ENCODE measurements around the gene FAM81B. TPM values are rescaled to one million over a fixed set of nuclear protein-coding genes. Genes with fewer than 3 reads are reported as not detected.

The FAM81B gene
- polyA plus RNA-seq, 1 donor = 0.39 TPM

- Histone ChIP-seq H3K9me3 (ENCODE audit: control insufficient read depth, low read depth, low read length) (no peaks in the 10 kb centered on the region), H3K4me1 (ENCODE audit: control insufficient read depth, insufficient read depth, low read length) (no peaks in the 10 kb centered on the region), H3K27me3 (ENCODE audit: control insufficient read depth, insufficient read depth, low read length) (no peaks in the 10 kb centered on the region), H3K36me3 (ENCODE audit: control insufficient read depth, insufficient read depth, low read length) (no peaks in the 10 kb centered on the region), H3K27ac (ENCODE audit: low read length) (no peak overlapping the region), H3K4me3 (ENCODE audit: low read length) (no peak overlapping the region)
- no CpG with 5 or more reads among the region's 1 CpG for WGBS (ENCODE audit: insufficient coverage, low lambda C conversion rate)
- DNase-seq = no peak
Measured at GRCh38 chr5:95393279-95393678, 2.1 kb downstream of the FAM81B start.

- Histone ChIP-seq H3K27ac (ENCODE audit: low read length) (no peak overlapping the region), H3K4me1 (ENCODE audit: control insufficient read depth, insufficient read depth, low read length) (no peaks in the 10 kb centered on the region), H3K36me3 (ENCODE audit: control insufficient read depth, insufficient read depth, low read length) (no peaks in the 10 kb centered on the region), H3K4me3 (ENCODE audit: low read length) (no peak overlapping the region), H3K9me3 (ENCODE audit: control insufficient read depth, low read depth, low read length) (no peaks in the 10 kb centered on the region), H3K27me3 (ENCODE audit: control insufficient read depth, insufficient read depth, low read length) (peaks cover 2% of the 10 kb centered on the region)
- DNase-seq = no peak
- WGBS (ENCODE audit: insufficient coverage, low lambda C conversion rate) = no CpG with 5 or more reads among the region's 1 CpG
Measured at GRCh38 chr5:95398989-95399388, 7.8 kb downstream of the FAM81B start.

GRCh38 chr5:95401626-95402025 is 10.5 kb downstream of the FAM81B start:
- Histone ChIP-seq H3K4me3 (ENCODE audit: low read length) (no peak overlapping the region), H3K36me3 (ENCODE audit: control insufficient read depth, insufficient read depth, low read length) (no peaks in the 10 kb centered on the region), H3K27ac (ENCODE audit: low read length) (no peak overlapping the region), H3K27me3 (ENCODE audit: control insufficient read depth, insufficient read depth, low read length) (peaks cover 2% of the 10 kb centered on the region), H3K9me3 (ENCODE audit: control insufficient read depth, low read depth, low read length) (no peaks in the 10 kb centered on the region), H3K4me1 (ENCODE audit: control insufficient read depth, insufficient read depth, low read length) (no peaks in the 10 kb centered on the region)
- DNase-seq = no peak
- WGBS (ENCODE audit: insufficient coverage, low lambda C conversion rate) = 100% methylated on average over 1 of the region's 3 CpGs

GRCh38 chr5:95403996-95404395 is 12.8 kb downstream of the FAM81B start:
- H3K27ac ChIP-seq (ENCODE audit: low read length) = no peak overlapping the region
- no peaks in the 10 kb centered on the region for H3K36me3 ChIP-seq (ENCODE audit: control insufficient read depth, insufficient read depth, low read length)
- H3K27me3 ChIP-seq (ENCODE audit: control insufficient read depth, insufficient read depth, low read length) = peaks cover 2% of the 10 kb centered on the region
- peaks cover 2% of the 10 kb centered on the region for H3K9me3 ChIP-seq (ENCODE audit: control insufficient read depth, low read depth, low read length)
- DNase-seq = no peak
- no peak overlapping the region for H3K4me3 ChIP-seq (ENCODE audit: low read length)
- no CpG with 5 or more reads among the region's 1 CpG for WGBS (ENCODE audit: insufficient coverage, low lambda C conversion rate)
- H3K4me1 ChIP-seq (ENCODE audit: control insufficient read depth, insufficient read depth, low read length) = no peaks in the 10 kb centered on the region

- Histone ChIP-seq H3K36me3 (ENCODE audit: control insufficient read depth, insufficient read depth, low read length) (no peaks in the 10 kb centered on the region), H3K27me3 (ENCODE audit: control insufficient read depth, insufficient read depth, low read length) (no peaks in the 10 kb centered on the region), H3K4me1 (ENCODE audit: control insufficient read depth, insufficient read depth, low read length) (no peaks in the 10 kb centered on the region), H3K9me3 (ENCODE audit: control insufficient read depth, low read depth, low read length) (peaks cover 2% of the 10 kb centered on the region), H3K4me3 (ENCODE audit: low read length) (no peak overlapping the region), H3K27ac (ENCODE audit: low read length) (no peak overlapping the region)
- DNase-seq = no peak
- 78% methylated on average over 2 of the region's 5 CpGs for WGBS (ENCODE audit: insufficient coverage, low lambda C conversion rate)
Measured at GRCh38 chr5:95406426-95407090, 15.4 kb downstream of the FAM81B start.

- Histone ChIP-seq H3K36me3 (ENCODE audit: control insufficient read depth, insufficient read depth, low read length) (no peaks in the 10 kb centered on the region), H3K4me3 (ENCODE audit: low read length) (no peak overlapping the region), H3K27ac (ENCODE audit: low read length) (no peak overlapping the region), H3K9me3 (ENCODE audit: control insufficient read depth, low read depth, low read length) (peaks cover 2% of the 10 kb centered on the region), H3K4me1 (ENCODE audit: control insufficient read depth, insufficient read depth, low read length) (no peaks in the 10 kb centered on the region), H3K27me3 (ENCODE audit: control insufficient read depth, insufficient read depth, low read length) (no peaks in the 10 kb centered on the region)
- DNase-seq = no peak
- WGBS (ENCODE audit: insufficient coverage, low lambda C conversion rate) = 100% methylated on average over 2 of the region's 2 CpGs
Measured at GRCh38 chr5:95410279-95410678, 19.1 kb downstream of the FAM81B start.

GRCh38 chr5:95411474-95411873 is 20.3 kb downstream of the FAM81B start:
- Histone ChIP-seq H3K4me1 (ENCODE audit: control insufficient read depth, insufficient read depth, low read length) (no peaks in the 10 kb centered on the region), H3K4me3 (ENCODE audit: low read length) (no peak overlapping the region), H3K36me3 (ENCODE audit: control insufficient read depth, insufficient read depth, low read length) (no peaks in the 10 kb centered on the region), H3K27ac (ENCODE audit: low read length) (no peak overlapping the region), H3K9me3 (ENCODE audit: control insufficient read depth, low read depth, low read length) (peaks cover 2% of the 10 kb centered on the region), H3K27me3 (ENCODE audit: control insufficient read depth, insufficient read depth, low read length) (no peaks in the 10 kb centered on the region)
- no peak for DNase-seq
- 100% methylated on average over 2 of the region's 2 CpGs for WGBS (ENCODE audit: insufficient coverage, low lambda C conversion rate)

GRCh38 chr5:95414451-95414850 is 23.3 kb downstream of the FAM81B start:
- DNase-seq = no peak
- no peaks in the 10 kb centered on the region for H3K9me3 ChIP-seq (ENCODE audit: control insufficient read depth, low read depth, low read length)
- H3K27ac ChIP-seq (ENCODE audit: low read length) = no peak overlapping the region
- no peaks in the 10 kb centered on the region for H3K27me3 ChIP-seq (ENCODE audit: control insufficient read depth, insufficient read depth, low read length)
- H3K36me3 ChIP-seq (ENCODE audit: control insufficient read depth, insufficient read depth, low read length) = no peaks in the 10 kb centered on the region
- 83% methylated on average over 2 of the region's 4 CpGs for WGBS (ENCODE audit: insufficient coverage, low lambda C conversion rate)
- no peaks in the 10 kb centered on the region for H3K4me1 ChIP-seq (ENCODE audit: control insufficient read depth, insufficient read depth, low read length)
- no peak overlapping the region for H3K4me3 ChIP-seq (ENCODE audit: low read length)

GRCh38 chr5:95417971-95418370 is 26.8 kb downstream of the FAM81B start:
- Histone ChIP-seq H3K36me3 (ENCODE audit: control insufficient read depth, insufficient read depth, low read length) (no peaks in the 10 kb centered on the region), H3K4me3 (ENCODE audit: low read length) (no peak overlapping the region), H3K27ac (ENCODE audit: low read length) (no peak overlapping the region), H3K27me3 (ENCODE audit: control insufficient read depth, insufficient read depth, low read length) (no peaks in the 10 kb centered on the region), H3K9me3 (ENCODE audit: control insufficient read depth, low read depth, low read length) (no peaks in the 10 kb centered on the region), H3K4me1 (ENCODE audit: control insufficient read depth, insufficient read depth, low read length) (no peaks in the 10 kb centered on the region)
- DNase-seq = no peak
- WGBS (ENCODE audit: insufficient coverage, low lambda C conversion rate) = no CpG with 5 or more reads among the region's 3 CpGs

GRCh38 chr5:95422838-95423237 is 31.7 kb downstream of the FAM81B start:
- DNase-seq = no peak
- no peaks in the 10 kb centered on the region for H3K36me3 ChIP-seq (ENCODE audit: control insufficient read depth, insufficient read depth, low read length)
- no peaks in the 10 kb centered on the region for H3K4me1 ChIP-seq (ENCODE audit: control insufficient read depth, insufficient read depth, low read length)
- H3K27ac ChIP-seq (ENCODE audit: low read length) = no peak overlapping the region
- no peaks in the 10 kb centered on the region for H3K9me3 ChIP-seq (ENCODE audit: control insufficient read depth, low read depth, low read length)
- 100% methylated on average over 2 of the region's 3 CpGs for WGBS (ENCODE audit: insufficient coverage, low lambda C conversion rate)
- no peak overlapping the region for H3K4me3 ChIP-seq (ENCODE audit: low read length)
- no peaks in the 10 kb centered on the region for H3K27me3 ChIP-seq (ENCODE audit: control insufficient read depth, insufficient read depth, low read length)

- H3K4me1 ChIP-seq (ENCODE audit: control insufficient read depth, insufficient read depth, low read length) = no peaks in the 10 kb centered on the region
- no peak overlapping the region for H3K27ac ChIP-seq (ENCODE audit: low read length)
- H3K27me3 ChIP-seq (ENCODE audit: control insufficient read depth, insufficient read depth, low read length) = no peaks in the 10 kb centered on the region
- H3K9me3 ChIP-seq (ENCODE audit: control insufficient read depth, low read depth, low read length) = no peaks in the 10 kb centered on the region
- H3K36me3 ChIP-seq (ENCODE audit: control insufficient read depth, insufficient read depth, low read length) = no peaks in the 10 kb centered on the region
- H3K4me3 ChIP-seq (ENCODE audit: low read length) = no peak overlapping the region
- no CpG with 5 or more reads among the region's 4 CpGs for WGBS (ENCODE audit: insufficient coverage, low lambda C conversion rate)
- no peak for DNase-seq
Measured at GRCh38 chr5:95424016-95424415, 32.9 kb downstream of the FAM81B start.

All from large intestine (tissue), 3 donors.